HL-60 (cell line): ENCODE results near the gene P2RX3.

ENCODE experiments used
- DNase-seq, 2 experiments: peaks; one replicate each; pipeline ENCODE4 v3.0.0-alpha.2; 2010 to 2020; ENCODE audit warnings: low read depth in 1 of 2, low spot score in 1 of 2
- H3K27ac ChIP-seq: fragments of 250-450 bp; sonication (Bioruptor Pico); replicated peaks from 2 replicates; pipeline ENCODE4 v1.5.1; 2020; ENCODE audit warnings: mild to moderate bottlenecking, moderate library complexity
- H3K27me3 ChIP-seq: fragments of 250-450 bp; sonication (Bioruptor Pico); 2 replicates; pipeline ENCODE4 v1.5.1; 2021; ENCODE audit warnings: mild to moderate bottlenecking, moderate library complexity; ENCODE audit not compliant: insufficient read depth, poor library complexity, severe bottlenecking
- H3K4me3 ChIP-seq: replicated peaks from 2 replicates; pipeline ENCODE4 v1.5.1; 2011; ENCODE audit warnings: mild to moderate bottlenecking, control low read depth, low read length; ENCODE audit not compliant: insufficient read depth
- GABPA ChIP-seq: IDR thresholded peaks from 2 replicates; pipeline ENCODE4 v1.6.1; 2012; ENCODE audit warnings: low read depth
- POLR2AphosphoS5 ChIP-seq: IDR thresholded peaks from 2 replicates; pipeline ENCODE4 v1.6.1; 2012; ENCODE audit warnings: low read depth
- SPI1 ChIP-seq: IDR thresholded peaks from 2 replicates; pipeline ENCODE4 v1.6.1; 2012; ENCODE audit warnings: low read depth, mild to moderate bottlenecking, borderline replicate concordance
- TF ChIP-seq, protein P1 (sequence below): IDR thresholded peaks from 2 replicates; pipeline ENCODE4 v1.6.1; 2012; ENCODE audit warnings: low read depth; ENCODE audit not compliant: insufficient replicate concordance
- TF ChIP-seq, protein P2 (sequence below): IDR thresholded peaks from one replicate; pipeline ENCODE4 v1.5.1; 2011; ENCODE audit warnings: low read length, control low read depth, inconsistent platforms; ENCODE audit not compliant: insufficient read depth

The P2RX3 gene

DNA sequence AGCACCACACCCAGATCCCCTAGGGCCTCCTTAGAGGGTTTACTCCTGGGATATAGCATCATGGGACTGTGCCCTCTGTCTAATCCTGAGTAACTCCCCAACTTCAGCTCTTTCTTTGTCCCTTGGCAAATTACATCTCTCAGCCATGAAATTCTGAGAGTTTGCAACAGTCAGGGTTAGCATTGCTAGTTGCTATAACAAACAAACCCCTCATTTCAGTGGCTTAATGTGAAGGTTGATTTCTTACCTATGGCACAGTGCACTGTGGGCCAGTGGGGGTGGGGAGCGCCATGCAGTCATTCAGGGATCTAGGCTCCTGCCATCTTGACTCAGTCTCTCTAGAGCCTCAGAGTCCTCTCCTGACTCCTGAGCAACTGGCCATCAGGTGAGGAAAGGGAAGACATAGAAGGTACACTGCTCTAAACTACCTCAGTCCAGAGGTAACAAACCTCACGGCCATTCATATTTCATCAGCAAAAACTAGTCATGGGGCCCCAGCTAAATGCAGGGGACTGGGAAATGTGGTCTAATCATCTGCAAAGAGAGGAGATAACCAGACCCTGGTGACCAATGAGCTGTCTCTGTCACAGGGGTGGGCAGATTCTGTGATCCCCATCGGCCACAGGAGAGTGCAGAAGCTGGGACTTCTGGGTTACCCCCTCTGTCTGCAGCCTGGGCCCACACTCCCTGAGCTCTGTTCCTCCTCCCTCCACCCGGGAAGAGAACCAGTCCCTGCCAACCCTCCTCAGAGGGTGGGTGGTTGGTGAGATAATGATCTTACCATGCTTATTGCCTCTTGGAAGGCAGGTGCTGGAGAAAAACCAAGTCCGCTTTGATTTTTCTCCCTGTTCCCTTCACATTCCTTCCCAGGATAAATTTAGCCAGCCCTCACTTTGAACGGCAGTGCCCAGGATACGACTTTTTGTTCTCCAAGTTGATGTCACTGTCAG, 25.3 kb downstream of the P2RX3 start:
- H3K27ac ChIP-seq = no peak overlapping the region
- no peaks in the 10 kb centered on the region for H3K27me3 ChIP-seq
- TF ChIP-seq, protein P1, sequence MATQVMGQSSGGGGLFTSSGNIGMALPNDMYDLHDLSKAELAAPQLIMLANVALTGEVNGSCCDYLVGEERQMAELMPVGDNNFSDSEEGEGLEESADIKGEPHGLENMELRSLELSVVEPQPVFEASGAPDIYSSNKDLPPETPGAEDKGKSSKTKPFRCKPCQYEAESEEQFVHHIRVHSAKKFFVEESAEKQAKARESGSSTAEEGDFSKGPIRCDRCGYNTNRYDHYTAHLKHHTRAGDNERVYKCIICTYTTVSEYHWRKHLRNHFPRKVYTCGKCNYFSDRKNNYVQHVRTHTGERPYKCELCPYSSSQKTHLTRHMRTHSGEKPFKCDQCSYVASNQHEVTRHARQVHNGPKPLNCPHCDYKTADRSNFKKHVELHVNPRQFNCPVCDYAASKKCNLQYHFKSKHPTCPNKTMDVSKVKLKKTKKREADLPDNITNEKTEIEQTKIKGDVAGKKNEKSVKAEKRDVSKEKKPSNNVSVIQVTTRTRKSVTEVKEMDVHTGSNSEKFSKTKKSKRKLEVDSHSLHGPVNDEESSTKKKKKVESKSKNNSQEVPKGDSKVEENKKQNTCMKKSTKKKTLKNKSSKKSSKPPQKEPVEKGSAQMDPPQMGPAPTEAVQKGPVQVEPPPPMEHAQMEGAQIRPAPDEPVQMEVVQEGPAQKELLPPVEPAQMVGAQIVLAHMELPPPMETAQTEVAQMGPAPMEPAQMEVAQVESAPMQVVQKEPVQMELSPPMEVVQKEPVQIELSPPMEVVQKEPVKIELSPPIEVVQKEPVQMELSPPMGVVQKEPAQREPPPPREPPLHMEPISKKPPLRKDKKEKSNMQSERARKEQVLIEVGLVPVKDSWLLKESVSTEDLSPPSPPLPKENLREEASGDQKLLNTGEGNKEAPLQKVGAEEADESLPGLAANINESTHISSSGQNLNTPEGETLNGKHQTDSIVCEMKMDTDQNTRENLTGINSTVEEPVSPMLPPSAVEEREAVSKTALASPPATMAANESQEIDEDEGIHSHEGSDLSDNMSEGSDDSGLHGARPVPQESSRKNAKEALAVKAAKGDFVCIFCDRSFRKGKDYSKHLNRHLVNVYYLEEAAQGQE = no peak
- TF ChIP-seq SPI1 = no peak
- TF ChIP-seq, protein P2, sequence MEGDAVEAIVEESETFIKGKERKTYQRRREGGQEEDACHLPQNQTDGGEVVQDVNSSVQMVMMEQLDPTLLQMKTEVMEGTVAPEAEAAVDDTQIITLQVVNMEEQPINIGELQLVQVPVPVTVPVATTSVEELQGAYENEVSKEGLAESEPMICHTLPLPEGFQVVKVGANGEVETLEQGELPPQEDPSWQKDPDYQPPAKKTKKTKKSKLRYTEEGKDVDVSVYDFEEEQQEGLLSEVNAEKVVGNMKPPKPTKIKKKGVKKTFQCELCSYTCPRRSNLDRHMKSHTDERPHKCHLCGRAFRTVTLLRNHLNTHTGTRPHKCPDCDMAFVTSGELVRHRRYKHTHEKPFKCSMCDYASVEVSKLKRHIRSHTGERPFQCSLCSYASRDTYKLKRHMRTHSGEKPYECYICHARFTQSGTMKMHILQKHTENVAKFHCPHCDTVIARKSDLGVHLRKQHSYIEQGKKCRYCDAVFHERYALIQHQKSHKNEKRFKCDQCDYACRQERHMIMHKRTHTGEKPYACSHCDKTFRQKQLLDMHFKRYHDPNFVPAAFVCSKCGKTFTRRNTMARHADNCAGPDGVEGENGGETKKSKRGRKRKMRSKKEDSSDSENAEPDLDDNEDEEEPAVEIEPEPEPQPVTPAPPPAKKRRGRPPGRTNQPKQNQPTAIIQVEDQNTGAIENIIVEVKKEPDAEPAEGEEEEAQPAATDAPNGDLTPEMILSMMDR = no peak
- no peak for TF ChIP-seq GABPA
- no peak for TF ChIP-seq POLR2AphosphoS5
- H3K4me3 ChIP-seq = no peak overlapping the region
- no peak for DNase-seq

DNA sequence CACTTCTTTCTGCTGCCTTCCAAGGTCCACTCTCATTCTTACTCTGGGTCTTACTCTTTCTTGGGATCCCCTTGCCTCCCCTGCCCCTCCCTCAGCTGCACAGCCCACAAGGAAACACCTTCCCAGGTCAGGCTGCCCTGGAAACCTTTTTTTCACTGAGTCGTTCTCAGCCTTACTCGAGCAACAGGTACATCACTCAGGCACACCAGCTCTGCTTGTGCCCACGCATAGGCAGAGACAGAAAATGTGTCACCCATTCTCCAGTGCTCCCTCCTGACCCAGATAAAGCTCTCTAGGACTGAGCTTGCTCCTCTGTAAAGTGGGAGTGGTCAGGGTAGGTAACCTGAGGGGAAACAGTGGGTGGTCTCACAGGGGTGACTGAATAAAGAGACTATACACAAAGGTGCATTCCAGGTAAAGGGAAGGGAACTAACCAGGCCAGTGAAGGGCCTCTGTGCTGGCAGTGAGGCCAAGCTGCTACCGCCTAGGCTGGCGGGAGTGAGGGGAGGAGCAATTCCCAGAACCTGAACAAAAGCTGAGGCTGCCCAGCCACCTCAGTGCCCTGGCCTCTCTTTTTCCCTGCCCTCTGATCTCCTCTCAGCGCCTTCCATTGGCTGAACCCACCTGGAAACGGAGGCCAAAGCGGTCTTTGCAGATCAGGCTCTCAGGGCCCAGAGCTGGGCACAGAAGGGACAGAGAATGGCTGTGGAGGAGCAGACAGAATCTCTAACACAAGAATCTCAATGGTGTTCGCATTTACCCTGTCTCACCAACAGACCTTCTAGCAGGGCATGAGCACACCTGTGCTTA, 26.9 kb downstream of the P2RX3 start:
- Histone ChIP-seq H3K27me3 (no peaks in the 10 kb centered on the region), H3K4me3 (no peak overlapping the region), H3K27ac (no peak overlapping the region)
- no peak for DNase-seq
- TF ChIP-seq, protein P1 = no peak
- no peak for TF ChIP-seq SPI1
- TF ChIP-seq POLR2AphosphoS5 = no peak
- TF ChIP-seq, protein P2 = no peak
- no peak for TF ChIP-seq GABPA

- TF ChIP-seq GABPA (0 out of 2 replicates have a peak, but pooled peaks have one; percentile 9), SPI1 (peak; percentile 90), POLR2AphosphoS5 (peak; percentile 79)
- TF ChIP-seq, protein P2 = no peak
- TF ChIP-seq, protein P1 = no peak
- Histone ChIP-seq H3K27ac (peak overlapping the region; percentile 36), H3K4me3 (no peak overlapping the region)
Observed at GRCh38 chr11:57368106-57368844, 30.1 kb downstream of the P2RX3 start.

More at GRCh38 chr11:57368106-57368844, 30.1 kb downstream of the P2RX3 start:
- H3K27me3 ChIP-seq = no peaks in the 10 kb centered on the region
- peak in 1 of 2 experiments; percentile 67 for DNase-seq
